HEK293 (cell line): ENCODE data around the gene OR10Z1.

Source experiments
- CTCF ChIA-PET: fragments of 350-600 bp; formaldehyde crosslinking; extraction: SDS; loops from one replicate; lab custom pipeline; 2021; ENCODE audit warnings: antibody characterized with exemption; lab: Yijun Ruan, JAX
- POLR2A ChIA-PET: fragments of 300-600 bp; formaldehyde crosslinking; extraction: SDS; loops from one replicate; lab custom pipeline; 2020; ENCODE audit warnings: antibody characterized with exemption, inconsistent platforms; lab: Yijun Ruan, JAX
- H3K27ac ChIP-seq: fragments of 200-500 bp; sonication (Bioruptor generic); 2 replicates; pipeline ENCODE4 v1.5.1; 2014; ENCODE audit warnings: low read depth, low read length, control low read depth, inconsistent platforms; ENCODE audit errors: extremely low read depth
- H3K36me3 ChIP-seq, 2 experiments: fragments of 200-500 bp in 1 of 2; sonication (Bioruptor generic) in 1 of 2; 1 replicate in 1 of 2; 2 replicates in 1 of 2; pipeline ENCODE4 v1.5.1; 2014 to 2017; ENCODE audit warnings: inconsistent platforms in 2 of 2, low read length in 2 of 2; ENCODE audit not compliant: control insufficient read depth in 2 of 2, insufficient read depth in 1 of 2
- H3K4me1 ChIP-seq: fragments of 200-500 bp; sonication (Bioruptor generic); 2 replicates; pipeline ENCODE4 v1.5.1; 2014; ENCODE audit warnings: mild to moderate bottlenecking, low read length, inconsistent platforms; ENCODE audit not compliant: control insufficient read depth, insufficient read depth
- H3K4me3 ChIP-seq: 2 replicates; pipeline ENCODE4 v1.5.1; 2011; ENCODE audit warnings: low read depth, mild to moderate bottlenecking, control low read depth, low read length, moderate library complexity
- H3K9me3 ChIP-seq: fragments of 200-500 bp; sonication (Bioruptor generic); 2 replicates; pipeline ENCODE4 v1.5.1; 2014; ENCODE audit warnings: low read depth, low read length, inconsistent platforms; ENCODE audit not compliant: control insufficient read depth, insufficient read depth
- PRDM1 ChIP-seq: fragments of 450-650 bp; formaldehyde crosslinking; IDR thresholded peaks from 2 replicates; pipeline ENCODE4; 2016; ENCODE audit warnings: missing biosample characterization, missing genetic modification characterization
- ZFP41 ChIP-seq: fragments of 450-650 bp; formaldehyde crosslinking; IDR thresholded peaks from 2 replicates; pipeline ENCODE4 v1.5.1; 2016; ENCODE audit warnings: missing biosample characterization, missing genetic modification characterization, borderline replicate concordance
- ZNF140 ChIP-seq: fragments of 450-650 bp; formaldehyde crosslinking; IDR thresholded peaks from 2 replicates; pipeline ENCODE4 v1.5.1; 2016; ENCODE audit warnings: missing biosample characterization, missing genetic modification characterization
- ZNF223 ChIP-seq: fragments of 450-650 bp; formaldehyde crosslinking; IDR thresholded peaks from 2 replicates; pipeline ENCODE4 v1.5.1; 2016; ENCODE audit warnings: missing biosample characterization, missing genetic modification characterization
- ZNF24 ChIP-seq: fragments of 450-650 bp; formaldehyde crosslinking; IDR thresholded peaks from 2 replicates; pipeline ENCODE4 v1.5.1; 2016; ENCODE audit warnings: missing biosample characterization, missing genetic modification characterization
- ZNF248 ChIP-seq: fragments of 450-650 bp; formaldehyde crosslinking; IDR thresholded peaks from 2 replicates; pipeline ENCODE4 v1.5.1; 2017; ENCODE audit warnings: missing biosample characterization, missing genetic modification characterization
- ZNF292 ChIP-seq: fragments of 450-650 bp; formaldehyde crosslinking; IDR thresholded peaks from 2 replicates; pipeline ENCODE4 v1.5.1; 2016; ENCODE audit warnings: low read depth, missing biosample characterization, missing genetic modification characterization, borderline replicate concordance
- ZNF341 ChIP-seq: fragments of 450-650 bp; formaldehyde crosslinking; IDR thresholded peaks from 2 replicates; pipeline ENCODE4; 2016; ENCODE audit warnings: low read depth, missing biosample characterization, missing genetic modification characterization
- ZNF391 ChIP-seq: fragments of 450-650 bp; formaldehyde crosslinking; IDR thresholded peaks from 2 replicates; pipeline ENCODE4 v1.5.1; 2016; ENCODE audit warnings: low read depth, missing biosample characterization, missing genetic modification characterization, borderline replicate concordance
- ZNF423 ChIP-seq: fragments of 450-650 bp; formaldehyde crosslinking; IDR thresholded peaks from 2 replicates; pipeline ENCODE4 v1.5.1; 2016; ENCODE audit warnings: missing biosample characterization, missing genetic modification characterization
- ZNF426 ChIP-seq: fragments of 450-650 bp; formaldehyde crosslinking; IDR thresholded peaks from 2 replicates; pipeline ENCODE4 v1.5.1; 2017; ENCODE audit warnings: missing biosample characterization, missing genetic modification characterization, mild to moderate bottlenecking, inconsistent platforms, moderate library complexity
- ZNF600 ChIP-seq: fragments of 450-650 bp; formaldehyde crosslinking; IDR thresholded peaks from 2 replicates; pipeline ENCODE4 v1.5.1; 2016; ENCODE audit warnings: missing biosample characterization, missing genetic modification characterization
- ZNF621 ChIP-seq: fragments of 450-650 bp; formaldehyde crosslinking; IDR thresholded peaks from 2 replicates; pipeline ENCODE4 v1.5.1; 2017; ENCODE audit warnings: missing biosample characterization, missing genetic modification characterization
- ZNF623 ChIP-seq: fragments of 450-650 bp; formaldehyde crosslinking; IDR thresholded peaks from 2 replicates; pipeline ENCODE4 v1.5.1; 2016; ENCODE audit warnings: missing biosample characterization, missing genetic modification characterization
- ZNF843 ChIP-seq: fragments of 450-650 bp; formaldehyde crosslinking; IDR thresholded peaks from 2 replicates; pipeline ENCODE4 v1.5.1; 2016; ENCODE audit warnings: missing biosample characterization, missing genetic modification characterization
- TF ChIP-seq, protein P1 (sequence below): fragments of 450-650 bp; formaldehyde crosslinking; IDR thresholded peaks from 2 replicates; pipeline ENCODE4 v1.5.1; 2016; ENCODE audit warnings: missing biosample characterization, missing genetic modification characterization
- TF ChIP-seq, protein P2 (sequence below): fragments of 450-650 bp; formaldehyde crosslinking; IDR thresholded peaks from 2 replicates; pipeline ENCODE4 v1.5.1; 2016; ENCODE audit warnings: missing biosample characterization, missing genetic modification characterization
- TF ChIP-seq, protein P3 (sequence below): fragments of 450-650 bp; formaldehyde crosslinking; IDR thresholded peaks from 2 replicates; pipeline ENCODE4 v1.5.1; 2017; ENCODE audit warnings: missing biosample characterization, mild to moderate bottlenecking, missing genetic modification characterization, moderate library complexity
- TF ChIP-seq, protein P4 (sequence below): fragments of 450-650 bp; IDR thresholded peaks from 2 replicates; pipeline ENCODE4 v1.5.1; 2018; ENCODE audit warnings: missing biosample characterization, mild to moderate bottlenecking, missing genetic modification characterization
- TF ChIP-seq, protein P5 (sequence below): fragments of 450-650 bp; formaldehyde crosslinking; optimal IDR thresholded peaks from 2 replicates; pipeline ENCODE3; 2016; ENCODE audit warnings: missing biosample characterization, mild to moderate bottlenecking, missing genetic modification characterization
- TF ChIP-seq, protein P6 (sequence below): fragments of 450-650 bp; formaldehyde crosslinking; IDR thresholded peaks from 2 replicates; pipeline ENCODE4 v1.5.1; 2017; ENCODE audit warnings: missing biosample characterization, missing genetic modification characterization

The OR10Z1 gene

DNA sequence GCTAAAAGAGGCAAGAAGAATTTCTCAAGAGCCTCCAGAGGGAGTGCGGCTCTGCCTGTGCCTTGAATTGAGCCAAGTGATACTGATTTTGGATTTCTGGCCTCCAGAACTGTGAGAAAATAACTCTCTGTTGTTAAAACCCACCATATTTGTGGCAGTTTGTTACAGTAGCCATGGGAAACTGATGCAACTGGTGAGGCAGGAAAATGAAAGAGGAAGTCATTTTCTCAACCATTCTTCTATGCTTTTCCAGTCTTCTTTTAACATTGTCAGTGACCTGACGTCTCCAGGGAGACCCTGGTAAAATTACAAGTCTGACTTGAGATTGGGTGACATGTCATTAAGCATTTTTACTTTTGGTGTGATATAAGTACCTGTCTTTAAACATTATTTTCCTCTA lies 40.5 kb upstream of the OR10Z1 start:
- Histone ChIP-seq H3K36me3 (no peaks in the 10 kb centered on the region), H3K27ac (no peak overlapping the region), H3K9me3 (no peaks in the 10 kb centered on the region), H3K4me1 (no peaks in the 10 kb centered on the region), H3K4me3 (no peak overlapping the region)
- TF ChIP-seq, protein P1, sequence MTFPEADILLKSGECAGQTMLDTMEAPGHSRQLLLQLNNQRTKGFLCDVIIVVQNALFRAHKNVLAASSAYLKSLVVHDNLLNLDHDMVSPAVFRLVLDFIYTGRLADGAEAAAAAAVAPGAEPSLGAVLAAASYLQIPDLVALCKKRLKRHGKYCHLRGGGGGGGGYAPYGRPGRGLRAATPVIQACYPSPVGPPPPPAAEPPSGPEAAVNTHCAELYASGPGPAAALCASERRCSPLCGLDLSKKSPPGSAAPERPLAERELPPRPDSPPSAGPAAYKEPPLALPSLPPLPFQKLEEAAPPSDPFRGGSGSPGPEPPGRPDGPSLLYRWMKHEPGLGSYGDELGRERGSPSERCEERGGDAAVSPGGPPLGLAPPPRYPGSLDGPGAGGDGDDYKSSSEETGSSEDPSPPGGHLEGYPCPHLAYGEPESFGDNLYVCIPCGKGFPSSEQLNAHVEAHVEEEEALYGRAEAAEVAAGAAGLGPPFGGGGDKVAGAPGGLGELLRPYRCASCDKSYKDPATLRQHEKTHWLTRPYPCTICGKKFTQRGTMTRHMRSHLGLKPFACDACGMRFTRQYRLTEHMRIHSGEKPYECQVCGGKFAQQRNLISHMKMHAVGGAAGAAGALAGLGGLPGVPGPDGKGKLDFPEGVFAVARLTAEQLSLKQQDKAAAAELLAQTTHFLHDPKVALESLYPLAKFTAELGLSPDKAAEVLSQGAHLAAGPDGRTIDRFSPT = no peak
- TF ChIP-seq ZNF426 (no peak), ZFP41 (tag by site-specific recombination) (no peak), ZNF248 (tag by site-specific recombination) (no peak)
- TF ChIP-seq, protein P2, sequence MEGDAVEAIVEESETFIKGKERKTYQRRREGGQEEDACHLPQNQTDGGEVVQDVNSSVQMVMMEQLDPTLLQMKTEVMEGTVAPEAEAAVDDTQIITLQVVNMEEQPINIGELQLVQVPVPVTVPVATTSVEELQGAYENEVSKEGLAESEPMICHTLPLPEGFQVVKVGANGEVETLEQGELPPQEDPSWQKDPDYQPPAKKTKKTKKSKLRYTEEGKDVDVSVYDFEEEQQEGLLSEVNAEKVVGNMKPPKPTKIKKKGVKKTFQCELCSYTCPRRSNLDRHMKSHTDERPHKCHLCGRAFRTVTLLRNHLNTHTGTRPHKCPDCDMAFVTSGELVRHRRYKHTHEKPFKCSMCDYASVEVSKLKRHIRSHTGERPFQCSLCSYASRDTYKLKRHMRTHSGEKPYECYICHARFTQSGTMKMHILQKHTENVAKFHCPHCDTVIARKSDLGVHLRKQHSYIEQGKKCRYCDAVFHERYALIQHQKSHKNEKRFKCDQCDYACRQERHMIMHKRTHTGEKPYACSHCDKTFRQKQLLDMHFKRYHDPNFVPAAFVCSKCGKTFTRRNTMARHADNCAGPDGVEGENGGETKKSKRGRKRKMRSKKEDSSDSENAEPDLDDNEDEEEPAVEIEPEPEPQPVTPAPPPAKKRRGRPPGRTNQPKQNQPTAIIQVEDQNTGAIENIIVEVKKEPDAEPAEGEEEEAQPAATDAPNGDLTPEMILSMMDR (tag by site-specific recombination) = no peak
- ChIA-PET CTCF (no interaction called here), POLR2A (no interaction called here)

DNA sequence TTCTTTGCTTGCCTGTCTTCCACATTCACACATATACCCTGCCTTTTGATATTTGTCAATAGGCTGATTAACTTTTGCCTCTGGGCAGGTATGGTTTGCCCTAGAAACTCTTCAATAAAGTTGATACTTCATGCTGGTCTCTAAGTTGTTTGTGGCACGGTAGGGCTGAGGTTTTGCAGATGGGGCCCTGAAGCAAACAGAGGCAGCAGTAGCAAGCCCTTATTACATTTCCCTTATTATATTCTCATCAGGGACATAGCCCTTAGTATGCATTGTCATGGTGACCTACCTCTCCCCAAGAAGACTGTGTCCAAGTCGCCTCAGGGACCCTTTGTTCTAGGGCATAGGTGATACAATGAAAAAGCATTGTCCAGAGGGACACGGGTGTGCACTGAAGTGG lies 34.6 kb upstream of the OR10Z1 start, which contains the start of gene OR6P1:
Gene OR6P1, minus strand, starts transcription at position 101 of the 400 bp plus-strand sequence. CDS start 6,976 bp downstream, outside the sequence.
- TF ChIP-seq ZNF600 = no peak
- TF ChIP-seq, protein P3, sequence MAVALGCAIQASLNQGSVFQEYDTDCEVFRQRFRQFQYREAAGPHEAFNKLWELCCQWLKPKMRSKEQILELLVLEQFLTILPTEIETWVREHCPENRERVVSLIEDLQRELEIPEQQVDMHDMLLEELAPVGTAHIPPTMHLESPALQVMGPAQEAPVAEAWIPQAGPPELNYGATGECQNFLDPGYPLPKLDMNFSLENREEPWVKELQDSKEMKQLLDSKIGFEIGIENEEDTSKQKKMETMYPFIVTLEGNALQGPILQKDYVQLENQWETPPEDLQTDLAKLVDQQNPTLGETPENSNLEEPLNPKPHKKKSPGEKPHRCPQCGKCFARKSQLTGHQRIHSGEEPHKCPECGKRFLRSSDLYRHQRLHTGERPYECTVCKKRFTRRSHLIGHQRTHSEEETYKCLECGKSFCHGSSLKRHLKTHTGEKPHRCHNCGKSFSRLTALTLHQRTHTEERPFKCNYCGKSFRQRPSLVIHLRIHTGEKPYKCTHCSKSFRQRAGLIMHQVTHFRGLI (tag by site-specific recombination) = no peak
- TF ChIP-seq ZNF292 (tag by site-specific recombination) = no peak
- no peak for TF ChIP-seq PRDM1 (tag by site-specific recombination)
- TF ChIP-seq ZNF843 (tag by site-specific recombination) = no peak
- no peak within 1 kb of the TSS for H3K27ac ChIP-seq
- H3K4me1 ChIP-seq = no peaks in the 10 kb centered on the region
- POLR2A ChIA-PET = no interaction called here
- no peak within 1 kb of the TSS for H3K4me3 ChIP-seq
- no peaks in the 10 kb centered on the region for H3K9me3 ChIP-seq
- CTCF ChIA-PET = no interaction called here
- H3K36me3 ChIP-seq = no peaks in the 10 kb centered on the region

DNA sequence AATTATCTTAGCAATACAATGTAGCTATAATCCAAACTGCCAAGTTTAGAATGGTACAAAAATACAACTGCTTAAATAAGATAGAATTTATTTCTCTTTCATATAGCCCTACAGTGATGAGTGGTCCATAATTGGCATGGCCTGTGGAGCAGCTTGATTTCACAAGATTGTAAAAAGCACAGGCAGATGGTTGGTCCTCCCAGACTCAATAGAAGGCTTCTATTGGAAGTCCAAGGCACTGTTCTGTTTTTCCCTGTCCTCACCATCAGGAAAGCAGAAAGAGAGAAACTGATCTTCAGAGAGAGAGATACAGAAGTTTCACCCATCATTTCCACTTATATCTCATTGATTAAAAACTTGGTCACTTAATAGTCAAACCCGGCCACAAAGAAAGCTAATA lies 32.8 kb upstream of the OR10Z1 start:
- ChIA-PET POLR2A (no interaction called here), CTCF (interaction anchor here (0.7 kb wide), 1 partner anchor 105 kb away, joined by 3 read pairs; no protein-coding TSS in a partner anchor)
- Histone ChIP-seq H3K36me3 (no peaks in the 10 kb centered on the region), H3K9me3 (no peaks in the 10 kb centered on the region), H3K4me1 (no peaks in the 10 kb centered on the region), H3K4me3 (no peak overlapping the region), H3K27ac (no peak overlapping the region)
- TF ChIP-seq, protein P4, sequence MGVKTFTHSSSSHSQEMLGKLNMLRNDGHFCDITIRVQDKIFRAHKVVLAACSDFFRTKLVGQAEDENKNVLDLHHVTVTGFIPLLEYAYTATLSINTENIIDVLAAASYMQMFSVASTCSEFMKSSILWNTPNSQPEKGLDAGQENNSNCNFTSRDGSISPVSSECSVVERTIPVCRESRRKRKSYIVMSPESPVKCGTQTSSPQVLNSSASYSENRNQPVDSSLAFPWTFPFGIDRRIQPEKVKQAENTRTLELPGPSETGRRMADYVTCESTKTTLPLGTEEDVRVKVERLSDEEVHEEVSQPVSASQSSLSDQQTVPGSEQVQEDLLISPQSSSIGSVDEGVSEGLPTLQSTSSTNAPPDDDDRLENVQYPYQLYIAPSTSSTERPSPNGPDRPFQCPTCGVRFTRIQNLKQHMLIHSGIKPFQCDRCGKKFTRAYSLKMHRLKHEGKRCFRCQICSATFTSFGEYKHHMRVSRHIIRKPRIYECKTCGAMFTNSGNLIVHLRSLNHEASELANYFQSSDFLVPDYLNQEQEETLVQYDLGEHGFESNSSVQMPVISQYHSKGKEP (tag by site-specific recombination) = no peak
- TF ChIP-seq ZNF391 = no peak
- no peak for TF ChIP-seq ZNF341 (tag by site-specific recombination)
- TF ChIP-seq ZNF621 (tag by site-specific recombination) = no peak
- TF ChIP-seq ZNF24 = no peak
- no peak for TF ChIP-seq ZNF423 (tag by site-specific recombination)
- no peak for TF ChIP-seq ZNF223 (tag by site-specific recombination)
- TF ChIP-seq, protein P5, sequence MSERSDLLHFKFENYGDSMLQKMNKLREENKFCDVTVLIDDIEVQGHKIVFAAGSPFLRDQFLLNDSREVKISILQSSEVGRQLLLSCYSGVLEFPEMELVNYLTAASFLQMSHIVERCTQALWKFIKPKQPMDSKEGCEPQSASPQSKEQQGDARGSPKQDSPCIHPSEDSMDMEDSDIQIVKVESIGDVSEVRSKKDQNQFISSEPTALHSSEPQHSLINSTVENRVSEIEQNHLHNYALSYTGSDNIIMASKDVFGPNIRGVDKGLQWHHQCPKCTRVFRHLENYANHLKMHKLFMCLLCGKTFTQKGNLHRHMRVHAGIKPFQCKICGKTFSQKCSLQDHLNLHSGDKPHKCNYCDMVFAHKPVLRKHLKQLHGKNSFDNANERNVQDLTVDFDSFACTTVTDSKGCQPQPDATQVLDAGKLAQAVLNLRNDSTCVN (tag by site-specific recombination) = no peak
- TF ChIP-seq ZNF843 (tag by site-specific recombination) = no peak
- TF ChIP-seq, protein P6, sequence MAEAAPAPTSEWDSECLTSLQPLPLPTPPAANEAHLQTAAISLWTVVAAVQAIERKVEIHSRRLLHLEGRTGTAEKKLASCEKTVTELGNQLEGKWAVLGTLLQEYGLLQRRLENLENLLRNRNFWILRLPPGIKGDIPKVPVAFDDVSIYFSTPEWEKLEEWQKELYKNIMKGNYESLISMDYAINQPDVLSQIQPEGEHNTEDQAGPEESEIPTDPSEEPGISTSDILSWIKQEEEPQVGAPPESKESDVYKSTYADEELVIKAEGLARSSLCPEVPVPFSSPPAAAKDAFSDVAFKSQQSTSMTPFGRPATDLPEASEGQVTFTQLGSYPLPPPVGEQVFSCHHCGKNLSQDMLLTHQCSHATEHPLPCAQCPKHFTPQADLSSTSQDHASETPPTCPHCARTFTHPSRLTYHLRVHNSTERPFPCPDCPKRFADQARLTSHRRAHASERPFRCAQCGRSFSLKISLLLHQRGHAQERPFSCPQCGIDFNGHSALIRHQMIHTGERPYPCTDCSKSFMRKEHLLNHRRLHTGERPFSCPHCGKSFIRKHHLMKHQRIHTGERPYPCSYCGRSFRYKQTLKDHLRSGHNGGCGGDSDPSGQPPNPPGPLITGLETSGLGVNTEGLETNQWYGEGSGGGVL (tag by site-specific recombination) = no peak
- TF ChIP-seq ZNF140 (tag by site-specific recombination) = no peak
- TF ChIP-seq ZNF292 (tag by site-specific recombination) = no peak
- TF ChIP-seq ZNF623 (tag by site-specific recombination) = no peak
